DOHH2 (cell line): ENCODE measurements around the gene AP3D1.
A peak's percentile ranks its signal among the peaks of the same experiment; 100 is the strongest.

Experiments used
- H3F3A ChIP-seq: fragments of 200-600 bp; sonication (generic), shearing (Covaris generic); 2 replicates; pipeline ENCODE4 v1.6.0; 2016; ENCODE audit warnings: antibody characterized with exemption, mild to moderate bottlenecking; ENCODE audit not compliant: control insufficient read depth, insufficient read depth
- H3K27ac ChIP-seq: fragments of 200-600 bp; sonication (generic); 2 replicates; pipeline ENCODE4 v1.5.1; 2014; ENCODE audit warnings: low read depth, mild to moderate bottlenecking, low read length, moderate library complexity
- H3K27me3 ChIP-seq: fragments of 200-600 bp; sonication (generic); 2 replicates; pipeline ENCODE4 v1.6.1; 2014; ENCODE audit warnings: mild to moderate bottlenecking, low read length, mixed read lengths; ENCODE audit not compliant: control insufficient read depth
- H3K36me3 ChIP-seq: fragments of 200-600 bp; sonication (generic); 2 replicates; pipeline ENCODE4 v1.6.1; 2014; ENCODE audit warnings: mild to moderate bottlenecking, low read length, moderate library complexity, mixed read lengths; ENCODE audit not compliant: control insufficient read depth
- H3K4me1 ChIP-seq: fragments of 200-600 bp; sonication (generic); 2 replicates; pipeline ENCODE4 v1.6.1; 2014; ENCODE audit warnings: mild to moderate bottlenecking, low read length, mixed read lengths; ENCODE audit not compliant: control insufficient read depth
- H3K4me2 ChIP-seq: fragments of 200-600 bp; sonication (generic); 2 replicates; pipeline ENCODE4 v1.6.0; 2014; ENCODE audit warnings: mild to moderate bottlenecking, low read length, moderate library complexity
- H3K4me3 ChIP-seq: fragments of 200-600 bp; sonication (generic); 2 replicates; pipeline ENCODE4 v1.5.1; 2014; ENCODE audit warnings: mild to moderate bottlenecking, low read length, mixed read lengths
- H3K79me2 ChIP-seq: fragments of 200-600 bp; sonication (generic); 2 replicates; pipeline ENCODE4 v1.6.1; 2014; ENCODE audit warnings: mild to moderate bottlenecking, low read length, mixed read lengths; ENCODE audit not compliant: control insufficient read depth
- H3K9me2 ChIP-seq: fragments of 200-600 bp; sonication (generic); replicated peaks from 2 replicates; pipeline ENCODE4 v1.6.1; 2014; ENCODE audit warnings: mild to moderate bottlenecking, low read length, mixed read lengths; ENCODE audit not compliant: control insufficient read depth
- H3K9me3 ChIP-seq: fragments of 200-600 bp; sonication (generic); 2 replicates; pipeline ENCODE4 v1.6.1; 2014; ENCODE audit warnings: antibody characterized with exemption, low read length, mixed read lengths; ENCODE audit not compliant: control insufficient read depth, insufficient read depth
- H4K20me1 ChIP-seq: fragments of 200-600 bp; sonication (generic); 2 replicates; pipeline ENCODE4 v1.6.0; 2014; ENCODE audit warnings: low read depth, mild to moderate bottlenecking, antibody characterized with exemption, low read length, moderate library complexity; ENCODE audit not compliant: control insufficient read depth, insufficient read depth
- CTCF ChIP-seq: fragments of 200-600 bp; sonication (generic); IDR thresholded peaks from one replicate; pipeline ENCODE4 v1.5.1; 2014; ENCODE audit warnings: antibody characterized with exemption, mild to moderate bottlenecking, low read depth, low read length; ENCODE audit not compliant: poor library complexity, severe bottlenecking
- EZH2phosphoT487 ChIP-seq: fragments of 200-600 bp; sonication (generic); IDR thresholded peaks from 2 replicates; pipeline ENCODE4 v1.6.1; 2017; ENCODE audit warnings: borderline replicate concordance, mild to moderate bottlenecking, antibody characterized with exemption, low read length, moderate library complexity, mixed read lengths

Gene AP3D1

GRCh38 chr19:2062770-2063169 is 88.6 kb downstream of the AP3D1 start:
- Histone ChIP-seq H3K4me3 (peak overlapping the region; percentile 82), H3K27ac (peak overlapping the region; percentile 97)

GRCh38 chr19:2062389-2062729 is 89.0 kb downstream of the AP3D1 start:
- peak overlapping the region; percentile 97 for H3K27ac ChIP-seq
- H3K4me1 ChIP-seq: peaks cover 86% of the 10 kb centered on the region
- H4K20me1 ChIP-seq: no peaks in the 10 kb centered on the region
- H3K4me3 ChIP-seq: peak overlapping the region; percentile 82
- TF ChIP-seq CTCF: no peak
- no peak for TF ChIP-seq EZH2phosphoT487
- H3F3A ChIP-seq: peaks cover 50% of the 10 kb centered on the region
- no peaks in the 10 kb centered on the region for H3K9me3 ChIP-seq
- no peaks in the 10 kb centered on the region for H3K9me2 ChIP-seq
- peak overlapping the region; percentile 76 for H3K4me2 ChIP-seq
- H3K79me2 ChIP-seq: peaks cover 35% of the 10 kb centered on the region
- no peaks in the 10 kb centered on the region for H3K27me3 ChIP-seq
- no peaks in the 10 kb centered on the region; the same call in 1 of the 2 replicates for H3K36me3 ChIP-seq

More at GRCh38 chr19:2062770-2063169, 88.6 kb downstream of the AP3D1 start:
- no peaks in the 10 kb centered on the region for H4K20me1 ChIP-seq
- TF ChIP-seq EZH2phosphoT487 (no peak), CTCF (no peak)
- H3F3A ChIP-seq: peaks cover 46% of the 10 kb centered on the region
- no peaks in the 10 kb centered on the region for H3K9me3 ChIP-seq
- no peaks in the 10 kb centered on the region; the same call in 1 of the 2 replicates for H3K36me3 ChIP-seq
- H3K4me2 ChIP-seq: peak overlapping the region; percentile 76
- H3K9me2 ChIP-seq: no peaks in the 10 kb centered on the region
- H3K27me3 ChIP-seq: no peaks in the 10 kb centered on the region
- H3K4me1 ChIP-seq: peaks cover 86% of the 10 kb centered on the region
- peaks cover 35% of the 10 kb centered on the region for H3K79me2 ChIP-seq

- H3K79me2 ChIP-seq: peaks cover 35% of the 10 kb centered on the region
- H3K27ac ChIP-seq: peak overlapping the region; percentile 97
- H4K20me1 ChIP-seq: no peaks in the 10 kb centered on the region
- no peaks in the 10 kb centered on the region for H3K27me3 ChIP-seq
- H3K36me3 ChIP-seq: no peaks in the 10 kb centered on the region; the same call in 1 of the 2 replicates
- H3K4me1 ChIP-seq: peaks cover 88% of the 10 kb centered on the region
- no peaks in the 10 kb centered on the region for H3K9me2 ChIP-seq
- no peaks in the 10 kb centered on the region for H3K9me3 ChIP-seq
- TF ChIP-seq CTCF (peak; percentile 57), EZH2phosphoT487 (no peak)
- H3K4me3 ChIP-seq: peak overlapping the region; percentile 82
- peaks cover 51% of the 10 kb centered on the region for H3F3A ChIP-seq
- H3K4me2 ChIP-seq: peak overlapping the region; percentile 80
Observed at GRCh38 chr19:2061495-2062388, 89.6 kb downstream of the AP3D1 start.
